HG02970 (cell line): ENCODE measurements around the gene TMEM143.

ENCODE experiments used
- ATAC-seq: cut with Tn5 transposase; IDR thresholded peaks from one replicate; pipeline ENCODE4 v1.9.1; 2021; ENCODE audit warnings: mild to moderate bottlenecking, moderate library complexity, moderate number of reproducible peaks; ENCODE audit not compliant: unreplicated experiment, low FRiP score

Gene TMEM143

DNA sequence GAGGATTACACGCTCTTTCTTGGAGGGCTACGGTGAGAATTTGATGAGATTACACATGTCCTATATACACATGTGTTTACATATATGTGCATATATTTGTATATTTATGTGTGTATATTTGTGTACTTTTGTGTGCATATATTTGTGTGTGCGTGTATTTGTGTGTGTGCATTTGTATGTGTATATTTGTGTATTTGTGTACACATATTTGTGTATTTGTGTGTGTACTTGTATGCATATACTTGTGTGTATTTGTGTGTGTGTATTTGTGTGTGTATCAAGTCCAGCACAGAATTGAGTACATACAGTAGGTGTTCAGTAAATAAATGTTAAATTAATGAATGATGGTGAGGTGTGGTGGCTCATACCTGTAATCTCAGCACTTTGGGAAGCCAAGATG is 1.8 kb downstream of the TMEM143 start:
- no peak for ATAC-seq

DNA sequence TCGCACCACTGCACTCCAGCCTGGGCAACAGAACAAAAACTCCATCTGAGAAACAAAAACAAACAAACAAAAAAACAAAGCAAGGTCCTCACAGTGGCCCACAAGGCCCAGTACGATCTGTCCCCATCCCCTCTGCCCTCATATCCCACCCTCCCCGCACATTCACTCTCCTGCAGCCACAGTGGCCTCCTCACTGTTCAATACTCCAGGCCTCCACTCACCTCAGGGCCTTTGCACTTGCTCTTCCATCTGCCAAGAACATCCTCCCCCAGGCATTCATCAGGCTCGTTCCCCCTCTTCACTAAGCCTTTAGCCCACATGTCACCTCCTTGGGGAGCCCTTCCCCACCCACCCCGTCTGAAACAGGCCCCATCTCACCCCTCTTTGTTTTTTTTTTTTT is 4.6 kb downstream of the TMEM143 start:
- no peak for ATAC-seq

DNA sequence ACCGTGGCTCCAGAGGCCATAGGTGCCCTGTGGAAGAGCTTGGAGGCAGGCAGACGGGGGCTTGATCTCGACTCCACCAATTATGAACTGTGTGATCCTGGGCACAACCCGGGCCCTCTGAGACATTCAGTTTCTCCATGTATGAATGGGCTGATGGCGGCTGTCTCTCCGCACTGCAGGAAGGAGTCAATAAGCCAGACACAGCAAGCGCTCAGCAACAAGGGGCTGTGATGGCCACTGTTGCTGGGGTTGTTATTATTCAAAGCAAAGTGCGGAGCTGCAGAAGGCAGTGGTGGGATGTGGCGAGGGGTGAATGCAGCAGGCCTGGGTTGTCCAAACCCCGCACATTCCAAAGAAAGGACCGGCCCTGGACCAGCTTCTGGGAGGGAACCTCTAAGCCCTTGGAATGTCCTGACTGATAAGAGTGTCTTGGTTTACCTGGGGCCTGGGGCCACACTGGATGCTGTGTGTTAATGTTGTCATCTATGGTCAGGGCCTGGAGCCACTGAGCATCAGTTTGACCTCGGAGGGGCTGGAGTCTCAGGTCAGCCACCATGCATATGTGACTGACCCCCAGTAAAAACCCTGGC is 8.3 kb downstream of the TMEM143 start:
- ATAC-seq, result no peak

DNA sequence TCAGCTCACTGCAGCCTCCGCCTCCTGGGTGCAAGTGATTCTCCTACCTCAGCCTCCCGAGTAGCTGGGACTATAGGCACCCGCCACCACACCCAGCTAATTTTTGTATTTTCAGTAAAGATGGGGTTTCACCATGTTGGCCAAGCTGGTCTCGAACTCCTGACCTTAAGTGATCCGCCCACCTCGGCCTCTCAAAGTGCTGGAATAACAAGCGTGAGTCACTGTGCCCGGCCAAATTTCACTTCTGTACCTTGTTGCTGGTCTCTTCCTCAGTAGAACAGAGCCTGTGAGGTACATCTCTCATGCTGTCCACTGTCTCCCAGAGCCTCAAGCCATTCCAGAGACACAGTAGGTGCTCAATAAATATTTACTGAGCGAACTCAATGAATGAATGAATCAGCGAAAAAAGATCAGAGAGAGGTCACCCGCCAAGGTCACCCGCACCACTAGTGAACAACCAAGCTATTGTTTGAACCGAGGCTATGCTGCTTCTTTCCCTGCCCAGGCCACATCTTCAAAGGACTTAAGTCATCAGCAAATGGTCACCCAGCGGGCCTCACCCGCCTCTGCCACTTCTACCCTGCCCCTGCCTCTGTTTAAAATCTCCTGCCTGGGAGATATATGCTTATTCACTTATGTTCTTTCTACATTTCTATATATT is 9.3 kb downstream of the TMEM143 start:
- no peak for ATAC-seq

DNA sequence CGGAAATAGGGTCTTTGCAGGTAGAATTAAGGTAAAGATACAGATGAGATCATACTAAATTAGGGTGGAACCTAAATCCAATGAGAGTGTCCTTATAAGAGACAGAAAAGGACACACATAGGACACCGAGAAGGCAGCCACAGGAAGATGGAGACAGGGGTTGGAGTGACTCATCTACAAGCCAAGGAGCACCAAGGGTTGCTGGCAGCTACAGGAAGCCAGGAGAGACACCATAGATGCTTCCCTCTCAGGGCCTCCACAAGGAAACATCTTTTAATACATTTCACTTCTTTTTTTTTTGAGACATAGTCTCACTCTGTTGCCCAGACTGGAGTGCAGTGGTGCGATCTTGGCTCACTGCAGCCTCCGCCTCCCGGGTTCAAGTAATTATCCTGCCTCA is 10.1 kb downstream of the TMEM143 start:
- ATAC-seq, result no peak

DNA sequence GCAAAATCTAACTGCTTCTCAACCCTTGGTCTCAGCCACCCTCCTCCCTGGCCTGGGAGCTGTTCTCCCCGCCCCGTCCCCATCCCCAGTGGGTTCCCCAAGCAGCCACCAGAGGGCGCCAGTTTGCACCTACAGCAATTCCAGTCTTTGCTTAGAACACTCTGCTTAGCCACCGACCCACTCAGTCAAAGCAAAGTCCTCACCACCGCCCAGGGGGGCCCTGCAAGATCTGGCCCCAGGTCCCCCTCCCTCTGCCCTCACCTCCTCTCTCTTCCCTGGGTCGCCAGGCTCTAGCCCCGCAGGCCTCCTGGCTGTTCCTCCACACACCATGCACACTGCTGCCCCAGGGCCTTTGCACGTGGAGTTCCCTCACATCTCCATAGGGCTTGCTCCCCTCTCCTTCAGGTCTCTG is 12.4 kb downstream of the TMEM143 start:
- ATAC-seq, result no peak

DNA sequence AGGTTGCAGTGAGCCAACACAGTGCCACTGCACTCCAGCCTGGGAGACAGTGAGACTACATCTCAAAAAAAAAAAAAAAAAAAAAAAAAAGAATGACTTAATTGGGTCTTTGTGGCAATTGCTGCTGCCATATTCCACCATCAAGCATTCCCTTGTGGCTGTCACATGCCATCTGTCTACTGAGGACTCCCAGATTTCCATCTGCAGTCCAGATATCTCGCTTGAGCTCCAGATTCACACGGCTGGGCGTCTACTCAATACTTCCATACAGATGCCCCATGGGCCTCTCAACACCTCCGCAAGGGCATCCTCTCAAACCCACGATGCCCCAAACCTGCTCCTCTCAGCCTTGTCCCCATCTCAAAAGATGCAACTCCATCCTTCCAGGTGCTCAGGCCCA is 12.9 kb downstream of the TMEM143 start:
- ATAC-seq, result no peak

DNA sequence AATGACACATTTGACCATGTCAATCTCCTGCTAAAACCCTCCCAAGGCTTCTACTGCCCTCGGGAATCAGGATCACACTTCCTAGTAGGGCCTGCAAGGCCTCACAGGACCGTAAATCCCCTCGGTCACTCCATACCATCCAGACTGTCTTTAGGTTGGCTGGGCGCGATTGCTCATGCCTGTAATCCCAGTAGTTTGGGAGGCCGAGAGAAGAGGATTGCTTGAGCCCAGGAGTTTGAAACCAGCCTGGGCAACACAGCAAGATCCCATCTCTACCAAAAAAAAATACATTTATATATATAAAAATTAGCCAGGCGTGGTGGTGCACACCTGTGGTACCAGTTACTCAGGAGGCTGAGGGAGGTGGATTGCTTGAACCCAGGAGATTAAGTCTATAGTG is 15.0 kb downstream of the TMEM143 start:
- no peak for ATAC-seq

DNA sequence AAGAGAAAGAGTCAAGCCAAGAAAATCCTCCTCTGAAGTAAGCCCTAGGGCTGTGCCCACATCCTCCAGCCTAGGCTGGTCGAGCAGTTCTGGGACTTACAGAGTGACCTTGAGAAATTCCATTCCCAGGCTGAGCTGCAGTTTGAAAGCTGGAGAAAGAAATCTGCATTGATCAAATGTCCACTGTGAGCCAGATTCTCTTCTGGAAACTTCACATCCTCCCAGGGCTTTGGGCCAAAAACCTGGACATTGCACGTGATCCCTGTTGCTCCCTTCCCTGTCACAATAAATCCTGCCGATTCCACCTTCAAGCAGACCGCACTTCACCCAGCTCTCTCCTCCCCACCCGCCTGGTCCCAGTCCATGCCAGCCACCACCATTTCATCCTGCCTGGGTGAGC is 15.7 kb downstream of the TMEM143 start:
- ATAC-seq, result no peak

DNA sequence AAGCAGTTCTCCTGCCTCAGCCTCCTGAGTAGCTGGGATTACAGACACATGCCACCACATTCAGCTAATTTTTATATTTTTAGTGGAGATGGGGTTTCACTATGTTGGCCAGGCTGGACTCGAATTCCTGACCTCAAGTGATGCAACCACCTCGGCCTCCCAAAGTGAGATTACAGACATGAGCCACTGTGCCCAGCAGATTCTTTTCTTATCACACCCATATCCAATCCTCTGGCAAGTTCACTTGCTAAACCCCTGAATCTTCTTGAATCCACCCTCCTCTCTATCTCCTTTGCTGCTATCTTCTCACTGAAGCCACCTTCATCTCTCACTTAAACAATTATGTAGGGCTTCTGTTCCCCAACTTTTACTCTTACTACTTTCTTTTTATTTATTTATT is 17.5 kb downstream of the TMEM143 start:
- ATAC-seq, result no peak

DNA sequence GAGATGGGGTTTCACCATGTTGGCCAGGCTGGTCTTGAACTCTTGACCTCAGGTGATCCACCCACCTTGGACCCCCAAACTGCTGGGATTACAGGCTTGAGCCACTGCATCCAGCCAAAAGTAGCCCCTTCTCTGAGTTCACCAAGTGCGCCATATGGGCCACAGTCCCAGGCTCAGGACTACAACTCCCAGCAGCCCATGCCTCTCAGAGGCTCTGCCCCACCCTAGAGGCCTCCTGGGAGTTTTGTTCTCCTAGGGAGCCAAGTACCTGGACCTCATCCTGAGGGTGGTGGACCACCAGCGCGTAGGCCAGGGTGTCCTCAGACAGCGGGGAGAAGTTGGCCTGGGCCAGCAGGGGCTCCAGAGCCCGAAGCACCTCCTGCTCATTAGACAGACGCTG is 18.8 kb downstream of the TMEM143 start:
- no peak for ATAC-seq

DNA sequence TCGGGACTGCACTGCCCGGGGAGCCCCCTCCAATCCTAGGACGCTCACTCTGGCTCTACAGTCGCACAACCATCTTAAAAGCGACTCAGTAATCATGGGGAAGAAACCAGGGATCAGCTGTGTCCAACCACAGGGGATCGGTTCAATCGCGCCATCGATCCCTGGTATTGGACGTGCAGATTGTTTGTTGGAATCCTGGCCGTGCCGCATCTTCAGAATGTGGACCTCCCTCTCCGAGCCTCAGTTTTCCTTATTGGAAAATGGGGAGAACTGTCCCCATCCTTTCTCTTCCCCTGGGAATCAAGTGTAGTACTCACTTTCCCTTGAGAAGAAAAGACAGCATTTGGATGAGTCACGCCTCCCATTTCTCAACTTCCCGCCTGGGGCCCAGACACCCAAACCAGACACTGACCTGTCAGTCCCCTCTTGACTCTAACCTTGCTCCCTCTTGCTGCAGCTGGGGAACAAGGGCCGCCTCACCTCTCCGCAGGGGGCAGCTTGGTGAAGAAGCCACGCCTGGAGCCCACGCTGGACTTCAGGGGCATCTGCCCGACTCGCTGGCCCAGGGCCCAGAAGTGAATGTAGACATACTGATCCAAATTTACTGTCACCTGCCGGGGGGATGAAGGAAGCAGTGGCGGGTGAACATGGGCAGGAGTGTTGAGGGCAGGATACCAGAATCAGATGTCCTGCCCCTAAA is 20.7 kb downstream of the TMEM143 start:
- no peak for ATAC-seq

DNA sequence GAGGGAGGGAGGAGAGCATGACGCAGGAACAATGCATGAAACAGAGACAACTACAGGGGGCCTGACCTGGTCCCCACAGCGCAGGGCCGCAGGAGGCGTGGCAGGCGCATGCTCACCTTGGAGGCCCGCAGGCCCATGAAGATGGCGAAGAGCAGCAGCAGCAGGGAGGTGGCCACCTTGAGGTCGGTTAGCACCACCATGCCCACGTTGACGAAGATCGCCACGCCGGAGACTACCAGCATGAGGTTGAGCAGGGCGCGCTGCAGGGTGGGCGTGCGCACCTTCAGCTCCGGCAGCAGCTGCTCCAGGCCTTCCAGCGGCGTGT is 21.4 kb downstream of the TMEM143 start:
- ATAC-seq, result no peak

DNA sequence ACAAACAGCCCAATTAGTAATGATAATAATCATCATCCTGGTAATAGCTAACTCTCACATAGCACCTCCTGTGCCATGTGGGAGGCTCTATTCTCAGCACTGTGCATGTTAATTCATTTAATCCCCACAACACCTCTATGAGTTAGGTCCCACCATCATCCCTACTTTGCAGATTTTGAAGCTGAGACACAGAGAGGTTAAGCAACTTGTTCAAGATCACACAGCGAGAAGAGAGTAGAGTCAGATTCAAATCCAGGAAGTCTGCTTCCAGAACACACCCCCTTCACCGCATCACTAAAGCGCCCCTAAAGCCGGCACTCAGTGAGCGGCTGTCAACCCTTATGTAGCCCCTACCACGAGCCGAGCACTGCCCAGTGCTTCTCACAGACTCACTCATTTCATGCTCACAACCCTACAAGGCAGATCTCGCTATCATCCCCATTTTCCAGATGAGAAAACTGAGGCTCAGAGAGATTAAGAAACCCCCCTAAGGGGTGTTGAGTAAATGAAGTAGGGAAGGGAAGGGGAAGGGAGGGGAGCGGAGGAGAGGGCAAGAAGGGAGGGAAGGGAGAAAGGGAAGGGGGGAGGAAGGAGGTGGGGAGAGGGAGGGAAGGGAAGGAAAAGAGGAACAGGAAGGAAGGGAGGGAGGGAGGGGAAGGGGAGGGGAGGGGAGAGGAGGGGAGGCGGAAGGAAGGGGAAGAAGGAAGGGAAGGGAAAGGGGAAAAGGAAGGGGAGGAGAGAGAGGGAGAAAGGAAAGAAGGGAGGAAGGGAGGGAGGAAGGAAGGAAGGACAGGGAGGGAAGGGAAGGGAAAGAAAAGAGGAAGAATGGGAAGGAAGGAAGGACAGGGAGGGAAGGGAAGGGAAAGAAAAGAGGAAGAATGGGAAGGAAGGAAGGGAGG is 22.0 kb downstream of the TMEM143 start:
- ATAC-seq, result no peak

DNA sequence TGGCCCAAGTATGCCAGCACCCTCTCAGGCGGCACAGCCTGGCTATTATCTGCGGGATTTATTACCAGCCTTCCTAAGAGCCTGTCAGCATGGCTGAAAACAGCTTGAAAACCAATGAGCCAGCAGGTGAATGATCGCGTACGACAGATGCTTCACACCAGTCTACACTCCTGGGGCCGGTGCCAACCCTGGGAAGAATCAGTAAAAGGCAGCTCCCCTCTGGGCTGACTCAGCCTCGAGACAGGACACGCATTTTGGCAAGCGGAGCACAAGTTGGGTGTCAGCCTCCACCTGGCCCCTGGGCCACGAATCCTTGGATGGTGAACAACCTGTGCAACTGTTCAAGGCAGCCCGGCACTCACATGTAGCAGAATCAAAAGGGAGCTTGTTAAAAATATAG is 22.7 kb downstream of the TMEM143 start:
- ATAC-seq, result no peak

DNA sequence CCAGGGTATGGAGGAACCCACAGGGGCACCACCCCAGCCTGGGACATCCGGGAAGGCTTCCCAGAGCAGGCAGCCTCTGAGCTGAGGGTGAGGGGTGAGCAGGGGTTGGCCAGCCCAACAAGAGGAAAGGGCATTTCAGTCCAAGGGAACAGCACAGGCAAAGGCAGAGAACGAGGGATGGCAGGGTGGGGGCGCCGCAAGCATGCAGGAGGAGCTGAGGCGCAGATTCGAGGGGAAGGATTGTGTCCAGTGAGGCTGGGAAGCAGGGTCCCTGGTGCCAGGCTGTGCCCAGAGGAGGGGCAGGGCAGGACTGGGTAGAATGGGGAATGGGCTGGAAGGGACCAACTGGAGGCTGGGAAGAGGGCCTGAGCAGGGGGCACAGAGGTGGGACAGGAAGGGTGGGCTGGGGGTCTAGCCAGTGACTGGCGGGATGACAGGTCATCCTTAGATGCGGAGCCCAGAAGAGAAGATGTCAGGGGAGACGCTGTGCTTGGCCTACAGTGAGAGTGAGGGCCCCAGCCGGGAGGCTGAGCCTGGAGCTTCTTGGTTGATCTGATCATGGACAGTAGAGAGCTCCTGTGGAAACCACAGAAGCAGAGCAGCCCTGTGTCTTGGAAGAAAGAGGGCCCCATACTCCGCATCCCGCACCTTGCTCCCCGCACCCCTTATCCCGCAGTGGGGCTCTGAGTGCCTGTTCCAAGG is 24.8 kb downstream of the TMEM143 start:
- ATAC-seq, result no peak

DNA sequence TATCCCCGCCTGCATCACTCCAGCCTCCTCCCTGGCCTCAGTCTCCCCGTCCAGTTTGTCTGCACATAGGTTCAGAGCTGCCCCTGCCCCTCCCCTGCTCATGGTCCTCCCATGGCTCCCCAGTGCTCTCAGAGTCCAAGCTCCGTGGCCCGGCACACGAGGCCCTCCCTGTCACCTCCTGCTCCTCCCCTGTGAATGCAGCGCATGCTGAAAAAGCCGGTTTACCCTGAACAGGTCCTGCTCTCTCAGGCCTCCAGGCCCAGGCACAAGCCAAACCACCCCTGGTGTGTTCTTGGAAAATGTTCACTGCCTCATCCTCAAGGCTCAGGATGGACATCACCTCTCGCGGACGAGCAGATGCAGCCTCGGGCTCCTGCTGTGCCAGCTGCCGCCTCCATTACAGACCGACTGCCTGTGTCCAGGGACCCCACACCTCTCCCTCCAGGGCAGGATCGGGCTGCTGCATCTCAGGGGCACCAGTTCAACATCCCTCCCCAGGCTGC is 25.4 kb downstream of the TMEM143 start:
- ATAC-seq, result no peak

DNA sequence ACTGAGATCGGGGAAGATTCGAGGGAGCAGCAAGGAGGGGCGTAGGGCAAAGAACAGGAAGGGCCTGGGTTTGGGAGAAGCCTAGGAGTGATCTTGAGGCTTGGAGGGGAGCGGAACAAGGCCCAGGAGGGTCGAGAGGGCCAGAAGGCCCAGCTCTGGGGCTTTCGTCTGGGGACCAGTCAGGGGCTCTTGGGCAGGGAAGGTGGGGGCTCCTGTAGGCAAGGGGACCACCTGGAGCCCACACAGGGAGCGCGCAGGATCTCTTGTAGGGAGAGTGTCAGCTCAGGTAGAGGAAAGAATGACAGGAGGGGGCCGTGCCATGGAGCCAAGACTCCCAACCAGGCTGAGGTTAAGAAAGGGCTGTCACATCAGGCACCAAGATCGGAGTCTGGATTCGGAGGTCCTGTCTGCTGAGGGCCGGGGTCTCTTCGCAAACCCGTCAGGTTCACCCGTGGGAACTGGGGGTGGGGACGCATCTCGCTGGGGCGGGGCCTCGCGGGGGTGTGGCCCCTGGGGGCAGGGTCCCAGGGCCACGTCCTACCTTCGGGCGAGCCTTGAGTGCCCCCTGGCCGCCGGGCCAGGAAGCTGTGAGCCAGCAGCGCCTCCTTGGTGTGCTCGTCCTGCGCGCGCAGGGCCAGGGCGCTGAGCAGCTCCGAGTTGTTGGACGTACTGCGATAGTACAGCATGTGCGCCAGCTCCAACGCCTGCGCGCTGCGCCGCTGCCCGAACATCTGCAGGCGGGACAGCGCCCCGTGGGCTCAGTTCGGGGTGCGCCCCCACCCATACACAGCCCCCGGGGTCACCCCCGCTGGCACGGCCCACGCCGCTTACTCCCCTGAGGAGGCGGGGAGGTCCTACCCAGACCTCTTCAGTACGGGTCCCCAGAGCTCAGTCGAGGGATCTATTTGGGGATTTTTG is 30.0 kb downstream of the TMEM143 start:
- ATAC-seq, result peak; percentile 42
